ENCODE data around the gene UBE2F. TPM values are rescaled to one million over a fixed set of nuclear protein-coding genes. Genes with fewer than 3 reads are reported as not detected.

The UBE2F gene
- total and polyA plus RNA-seq, 9 of the 15 experiments (the other 6 are each of a cell fraction or from before 2014, with no cell fraction given): 18.1 to 88.1 (median 53.0) TPM

DNA sequence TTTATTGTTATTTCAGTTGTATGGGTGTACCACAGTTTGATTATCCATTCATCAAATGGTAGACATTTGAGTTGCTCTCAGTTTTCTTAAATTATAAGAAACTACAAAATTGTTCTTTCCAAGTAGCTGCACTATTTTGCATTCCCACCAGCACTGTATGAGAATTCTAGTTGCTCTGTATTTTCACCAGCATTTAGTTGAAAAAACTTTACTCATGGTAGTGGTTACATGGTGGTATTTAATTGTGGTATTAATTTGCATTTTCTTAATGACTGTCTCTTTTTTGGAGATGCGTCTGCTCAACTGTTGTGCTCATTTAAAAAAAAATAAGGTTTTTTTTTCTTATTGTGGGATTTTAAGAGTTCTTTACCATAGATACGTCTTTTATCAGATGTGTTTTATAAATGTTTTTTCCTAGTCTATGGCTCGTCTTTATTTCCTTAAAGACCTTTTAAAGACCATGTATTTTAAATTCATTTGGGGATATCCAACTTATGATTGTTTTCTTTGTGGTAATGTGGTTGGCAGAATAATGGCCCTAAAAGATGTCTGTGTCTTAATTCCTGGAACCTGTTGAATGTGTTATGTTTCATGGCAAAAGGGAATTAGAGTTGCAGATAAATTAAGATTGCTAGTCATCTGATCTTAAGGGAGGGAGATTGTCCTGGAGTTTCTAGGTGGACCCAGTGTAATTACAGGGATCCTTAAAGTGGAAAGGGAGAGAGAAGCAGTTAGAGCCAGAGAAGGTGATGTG is 37.4 kb downstream of the UBE2F start:
- POLR2A ChIA-PET: interaction anchor here (1.5 kb wide), 1 partner anchor 9 kb away, joined by 3 read pairs; no protein-coding TSS in a partner anchor
- TF ChIP-seq CHD4 (IDR thresholded peaks at IDR 0.05; ENCODE audit: insufficient read depth, insufficient replicate concordance, low read depth, low read length, poor library complexity, severe bottlenecking) (no peak), ARID1B (IDR thresholded peaks at IDR 0.05) (no peak), EZH2 (IDR thresholded peaks at IDR 0.05; ENCODE audit: borderline replicate concordance, low read depth, low read length) (no peak), PHB2 (IDR thresholded peaks at IDR 0.05; ENCODE audit: low read depth) (no peak), BRF1 (IDR thresholded peaks at IDR 0.05; ENCODE audit: borderline replicate concordance, extremely low read depth, insufficient read length) (no peak), TEAD4 (IDR thresholded peaks at IDR 0.05; ENCODE audit: low read length) (no peak), TEAD4 (CRISPR knock-in tag; IDR thresholded peaks at IDR 0.05; ENCODE audit: borderline replicate concordance) (no peak), TAF9B (IDR thresholded peaks at IDR 0.05; ENCODE audit: partially characterized antibody) (no peak), HEY1 (CRISPR knock-in tag; IDR thresholded peaks at IDR 0.05; ENCODE audit: borderline replicate concordance) (no peak), ZNF699 (CRISPR knock-in tag; IDR thresholded peaks at IDR 0.05; ENCODE audit: insufficient replicate concordance) (no peak), KHSRP (IDR thresholded peaks at IDR 0.05) (no peak)
- ATAC-seq (no peak), DNase-seq (ENCODE audit: extremely low read depth in 1 of 4, low spot score in 3 of 4) (no peak), FAIRE-seq (no peak)
- H3K4me1 ChIP-seq (replicated peaks in 1 of 2; ENCODE audit: control insufficient read depth in 2 of 2, insufficient read depth in 2 of 2, low read length in 2 of 2): no peaks in the 10 kb centered on the region
- 90% methylated on average over 3 of the region's 3 CpGs for WGBS (ENCODE audit: insufficient coverage, low coverage, missing lambda C conversion rate)
- no peak overlapping the region for H3K27ac ChIP-seq (ENCODE audit: extremely low read depth, low read depth, low read length)
- no TSS peak for BruUV-seq (replicated peaks)
- no peaks in the 10 kb centered on the region for H3K9me1 ChIP-seq (ENCODE audit: control insufficient read depth, insufficient read depth, low read length)
- no peak overlapping the region for H3K4me2 ChIP-seq (ENCODE audit: insufficient read depth, low read length)
- H4K20me1 ChIP-seq (replicated peaks; ENCODE audit: control insufficient read depth, insufficient read depth, low read length): no peaks in the 10 kb centered on the region
- peaks cover 14% of the 10 kb centered on the region; the same call in 2 of the 3 replicates for H3K36me3 ChIP-seq (ENCODE audit: control insufficient read depth, insufficient read depth, low read length)
- intact Hi-C loops (cut with micrococcal nuclease): no loop called here
- no peaks in the 10 kb centered on the region for H3K27me3 ChIP-seq (ENCODE audit: control insufficient read depth in 2 of 2, insufficient read depth in 2 of 2, low read length in 2 of 2)
- CTCF ChIA-PET (ENCODE audit: low intra/inter-chr PET ratio): no interaction called here
- H2AFZ ChIP-seq (ENCODE audit: low read depth, low read length): no peak overlapping the region
- no peak overlapping the region for H3K4me3 ChIP-seq
- peaks cover 23% of the 10 kb centered on the region; the same call in 2 of the 3 replicates for H3K79me2 ChIP-seq (ENCODE audit: control insufficient read depth, insufficient read depth, low read length)
- H3K9ac ChIP-seq (ENCODE audit: insufficient read depth in 1 of 2, low read depth in 2 of 2, low read length in 2 of 2): no peak overlapping the region
- in situ Hi-C loops (cut with MboI): no loop called here
- no peaks in the 10 kb centered on the region for H3K9me3 ChIP-seq (replicated peaks; ENCODE audit: control insufficient read depth, insufficient read depth, low read depth, low read length)

Measured in K562 (cell line).